GM04504 (cell line): Measurements from ENCODE around the gene PARD6B.
"Not testable (repeated sequence)": the region's sequence is repeated elsewhere in the genome, so short reads cannot be mapped to it uniquely, and the experiment has no call there.

Experiments
- DNase-seq: peaks from one replicate; pipeline ENCODE4 v3.0.0-alpha.2; 2012; ENCODE audit warnings: low read depth

PARD6B gene

DNA sequence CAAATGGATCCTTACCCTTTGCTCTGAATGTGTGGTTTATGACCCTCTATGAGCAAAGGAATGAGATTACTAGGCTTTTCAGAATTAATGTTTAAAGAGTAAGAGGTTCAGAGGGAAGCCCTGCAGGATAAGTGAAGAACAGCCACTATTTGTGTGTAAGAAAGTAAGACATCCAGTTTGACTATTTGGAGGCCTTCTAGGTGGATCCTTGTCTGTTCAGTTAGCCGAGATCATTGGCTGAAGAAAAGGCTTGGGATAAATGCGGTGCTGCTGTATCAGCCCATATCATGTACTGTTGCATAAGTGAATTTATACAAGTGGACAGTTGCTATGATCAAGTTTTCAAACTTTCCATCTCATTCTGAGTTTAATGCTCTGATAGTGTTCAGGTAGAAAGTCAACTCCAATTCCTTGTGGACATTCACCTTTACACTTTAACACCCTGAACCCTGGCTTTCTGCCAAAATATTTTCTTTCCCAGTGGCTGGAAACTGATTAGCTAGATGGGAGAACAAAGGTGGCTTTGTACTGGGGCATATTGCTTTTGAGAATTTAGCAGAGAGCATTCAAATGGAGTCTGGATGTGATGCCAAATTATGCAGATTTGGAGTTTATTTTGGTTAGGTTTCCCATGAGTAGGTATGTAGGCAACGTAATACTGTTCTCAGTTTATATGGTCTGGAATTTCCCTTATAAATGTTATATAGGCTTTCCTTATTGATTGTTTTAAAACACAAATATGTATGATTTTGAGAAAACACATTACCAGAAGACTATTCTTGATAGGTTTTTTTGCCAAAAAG is 15.0 kb downstream of the PARD6B start:
- no peak for DNase-seq

GRCh38 chr20:50747275-50747674 is 15.9 kb downstream of the PARD6B start:
- DNase-seq, result no peak

DNA sequence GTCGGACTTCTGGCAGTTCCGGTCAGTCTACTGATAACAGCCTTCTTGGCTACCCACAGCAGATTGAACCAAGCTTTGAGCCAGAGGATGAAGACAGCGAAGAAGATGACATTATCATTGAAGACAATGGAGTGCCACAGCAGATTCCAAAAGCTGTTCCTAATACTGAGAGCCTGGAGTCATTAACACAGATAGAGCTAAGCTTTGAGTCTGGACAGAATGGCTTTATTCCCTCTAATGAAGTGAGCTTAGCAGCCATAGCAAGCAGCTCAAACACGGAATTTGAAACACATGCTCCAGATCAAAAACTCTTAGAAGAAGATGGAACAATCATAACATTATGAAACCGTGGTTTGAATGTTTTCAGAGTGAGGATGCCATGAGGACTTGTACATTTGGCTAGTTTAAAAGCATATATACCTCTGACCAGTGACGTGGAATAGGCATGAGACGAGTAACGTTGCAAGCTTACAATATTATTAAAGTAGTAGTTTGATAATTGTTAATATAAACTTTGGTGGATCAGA is 18.8 kb downstream of the PARD6B start:
- DNase-seq, result no peak

- DNase-seq, result no peak
These were observed 21.8 kb downstream of the PARD6B start for GRCh38 chr20:50753152-50753551.

GRCh38 chr20:50754420-50754819 is 23.0 kb downstream of the PARD6B start:
- no peak for DNase-seq

DNA sequence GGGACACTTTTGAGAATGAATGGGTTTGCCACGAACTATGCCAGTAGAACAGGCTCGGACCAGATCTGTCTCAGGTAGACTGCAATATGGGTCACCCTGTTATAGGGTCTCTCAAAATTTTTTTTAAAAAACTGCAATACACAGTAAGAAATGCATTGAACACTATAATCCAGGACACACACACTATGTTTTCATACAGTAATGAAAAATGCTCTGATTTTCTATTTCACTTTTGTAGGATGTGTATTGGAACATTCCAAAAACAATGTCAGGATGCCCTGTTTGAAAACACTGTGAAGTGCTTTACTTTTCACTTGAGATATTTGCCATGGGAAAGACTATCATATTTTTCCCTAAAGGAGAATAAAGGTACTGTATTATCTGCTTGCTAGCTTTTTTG is 25.1 kb downstream of the PARD6B start:
- DNase-seq, result no peak

- no peak for DNase-seq
These were observed 27.1 kb downstream of the PARD6B start for GRCh38 chr20:50758469-50758868.

DNA sequence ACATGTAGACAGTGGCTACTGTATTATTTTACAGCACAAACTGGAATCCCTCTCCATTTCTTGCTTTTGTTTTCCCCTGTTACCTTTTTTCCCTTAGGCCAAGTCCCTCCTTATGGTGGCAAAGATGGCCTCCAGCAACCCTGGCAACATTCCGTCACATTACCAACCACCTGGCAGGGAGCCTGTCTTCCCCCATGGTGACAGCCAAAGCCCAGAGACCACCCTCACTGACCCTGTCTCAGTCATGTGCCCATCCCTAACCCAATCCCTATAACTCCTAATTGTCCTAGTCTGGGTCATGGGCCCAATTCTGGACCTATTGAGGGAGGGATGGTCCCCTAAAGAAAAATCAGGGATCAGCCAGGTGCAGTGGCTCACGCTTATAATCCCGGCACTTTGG is 27.6 kb downstream of the PARD6B start:
- DNase-seq, result no peak

DNA sequence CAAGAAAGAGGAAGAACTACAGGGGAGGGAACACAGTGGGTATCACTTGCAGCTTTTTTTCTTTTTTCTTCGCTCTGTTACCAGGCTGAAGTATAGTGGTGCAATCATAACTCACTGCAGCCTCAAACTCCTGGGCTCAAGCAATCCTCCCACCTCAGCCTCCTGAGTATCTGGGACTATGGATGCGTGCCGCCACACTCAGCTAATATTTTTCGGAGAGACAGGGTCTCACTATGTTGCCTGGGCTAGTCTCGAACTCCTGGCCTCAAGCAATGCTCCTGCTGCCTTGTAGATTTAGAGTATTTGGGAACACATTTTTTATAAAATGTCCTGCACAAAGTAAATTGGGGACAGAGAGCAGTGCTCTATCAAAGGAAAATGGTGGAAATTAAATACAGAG is 28.3 kb downstream of the PARD6B start:
- DNase-seq, result no peak

DNA sequence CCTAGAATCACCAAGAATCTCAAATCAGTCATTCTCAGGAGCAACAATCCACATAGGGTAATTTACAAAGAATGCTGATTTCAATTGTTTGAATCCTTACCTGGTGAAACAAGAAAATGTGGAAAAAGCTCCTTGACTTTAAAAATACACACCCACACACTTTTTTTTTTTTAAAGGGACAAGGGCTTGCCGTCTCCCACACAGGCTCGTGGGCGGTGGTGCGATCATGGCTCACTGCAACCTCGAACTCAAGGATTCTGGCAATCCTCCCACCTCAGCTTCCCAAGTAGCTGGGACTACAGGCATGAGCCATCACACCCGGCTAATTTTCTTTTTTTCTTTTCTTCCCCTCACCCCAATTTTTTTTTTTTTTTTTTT is 30.7 kb downstream of the PARD6B start:
- no peak for DNase-seq

DNA sequence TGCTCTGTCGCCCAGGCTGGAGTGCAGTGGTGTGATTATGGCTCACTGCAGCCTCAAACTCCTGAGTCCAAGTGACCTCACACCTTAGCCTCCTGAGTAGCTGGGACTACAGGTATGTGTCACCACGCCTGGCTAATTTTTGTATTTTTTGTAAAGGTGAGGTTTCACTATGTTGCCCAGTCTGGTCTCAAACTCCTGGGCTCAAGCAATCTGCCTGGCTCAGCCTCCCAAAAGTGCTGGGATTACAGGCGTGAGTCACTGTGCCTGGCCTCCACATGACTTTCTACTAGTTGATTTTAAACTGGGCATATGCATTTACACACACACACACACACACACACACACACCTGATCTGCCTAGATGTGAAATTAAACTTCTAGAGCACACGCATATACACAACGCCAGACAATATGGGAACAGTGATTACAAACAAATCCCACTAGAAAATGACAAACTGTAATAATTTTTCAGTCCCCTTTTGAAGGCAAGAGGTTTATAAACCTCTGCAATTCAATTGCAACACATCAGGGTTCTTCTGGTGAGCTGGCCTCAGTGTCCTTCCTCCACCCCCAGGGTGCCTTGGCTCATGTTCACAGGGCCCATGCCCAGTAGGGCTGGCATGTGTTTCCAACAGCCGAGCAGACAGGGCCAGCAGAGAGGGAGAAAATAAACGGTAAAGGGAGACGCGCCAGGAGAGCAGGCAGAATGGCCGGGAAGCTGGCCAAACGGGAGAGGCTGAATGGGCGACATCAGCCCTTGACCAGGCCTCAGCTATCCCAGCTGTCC is 31.2 kb downstream of the PARD6B start:
- no peak for DNase-seq

DNA sequence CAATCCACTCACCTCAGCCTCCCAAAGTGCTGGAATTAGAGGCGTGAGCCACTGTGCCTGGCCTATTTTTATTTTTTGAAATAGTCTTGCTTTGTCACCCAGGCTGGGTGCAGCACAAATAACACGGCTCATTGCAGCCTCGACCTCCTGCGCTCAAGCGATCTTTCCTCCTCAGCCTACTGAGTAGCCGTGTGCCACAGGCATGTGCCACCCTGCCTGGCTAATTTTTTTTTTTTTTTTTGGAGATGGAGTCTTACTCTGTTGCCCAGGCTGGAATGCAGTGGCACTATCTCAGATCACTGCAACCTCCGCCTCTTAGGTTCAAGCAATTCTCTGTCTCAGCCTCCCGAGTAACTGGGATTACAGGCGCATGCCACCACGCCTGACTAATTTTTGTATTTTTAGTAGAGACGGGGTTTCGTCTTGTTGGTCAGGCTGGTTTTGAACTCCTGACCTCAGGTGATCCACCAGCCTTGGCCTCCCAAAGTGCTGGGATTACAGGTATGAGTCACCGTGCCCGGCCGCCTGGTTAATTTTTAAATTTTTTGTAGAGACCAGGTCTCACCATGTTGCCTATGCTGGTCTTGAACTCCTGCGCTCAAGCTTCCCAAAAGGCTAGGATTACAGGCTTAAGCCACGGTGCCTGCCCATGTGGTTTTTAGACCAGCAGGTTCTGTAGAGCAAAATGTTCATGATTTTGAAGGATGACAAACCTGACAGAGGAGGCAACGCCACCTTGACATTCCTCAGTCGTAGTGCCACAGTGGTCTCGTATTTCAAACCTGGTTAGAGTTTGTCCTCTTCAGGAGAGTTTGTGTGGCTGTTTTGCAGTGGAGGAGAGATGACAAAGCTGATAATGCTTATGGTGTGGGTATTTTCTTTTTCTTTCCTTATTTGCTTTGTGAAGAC is 32.4 kb downstream of the PARD6B start:
- not testable (repeated sequence) for DNase-seq

DNA sequence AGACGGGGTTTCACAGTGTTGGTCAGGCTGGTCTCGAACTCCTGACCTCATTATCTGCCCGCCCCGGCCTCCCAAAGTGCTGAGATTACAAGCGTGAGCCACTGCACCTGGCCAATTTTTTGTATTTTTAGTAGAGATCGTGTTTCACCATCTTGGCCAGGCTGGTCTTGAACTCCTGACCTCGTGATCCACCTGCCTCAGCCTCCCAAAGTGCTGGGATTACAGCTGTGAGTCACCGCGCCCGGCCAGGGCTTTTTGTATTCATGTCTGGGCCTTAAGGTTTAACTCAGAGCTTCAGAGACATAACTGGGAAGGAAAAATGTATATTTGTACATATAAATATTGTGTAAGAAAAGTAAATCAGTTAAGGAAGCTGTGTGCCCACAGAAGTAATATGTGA is 33.9 kb downstream of the PARD6B start:
- not testable (repeated sequence) for DNase-seq

- DNase-seq, result no peak
These were observed 34.3 kb downstream of the PARD6B start for GRCh38 chr20:50765674-50766073.

DNA sequence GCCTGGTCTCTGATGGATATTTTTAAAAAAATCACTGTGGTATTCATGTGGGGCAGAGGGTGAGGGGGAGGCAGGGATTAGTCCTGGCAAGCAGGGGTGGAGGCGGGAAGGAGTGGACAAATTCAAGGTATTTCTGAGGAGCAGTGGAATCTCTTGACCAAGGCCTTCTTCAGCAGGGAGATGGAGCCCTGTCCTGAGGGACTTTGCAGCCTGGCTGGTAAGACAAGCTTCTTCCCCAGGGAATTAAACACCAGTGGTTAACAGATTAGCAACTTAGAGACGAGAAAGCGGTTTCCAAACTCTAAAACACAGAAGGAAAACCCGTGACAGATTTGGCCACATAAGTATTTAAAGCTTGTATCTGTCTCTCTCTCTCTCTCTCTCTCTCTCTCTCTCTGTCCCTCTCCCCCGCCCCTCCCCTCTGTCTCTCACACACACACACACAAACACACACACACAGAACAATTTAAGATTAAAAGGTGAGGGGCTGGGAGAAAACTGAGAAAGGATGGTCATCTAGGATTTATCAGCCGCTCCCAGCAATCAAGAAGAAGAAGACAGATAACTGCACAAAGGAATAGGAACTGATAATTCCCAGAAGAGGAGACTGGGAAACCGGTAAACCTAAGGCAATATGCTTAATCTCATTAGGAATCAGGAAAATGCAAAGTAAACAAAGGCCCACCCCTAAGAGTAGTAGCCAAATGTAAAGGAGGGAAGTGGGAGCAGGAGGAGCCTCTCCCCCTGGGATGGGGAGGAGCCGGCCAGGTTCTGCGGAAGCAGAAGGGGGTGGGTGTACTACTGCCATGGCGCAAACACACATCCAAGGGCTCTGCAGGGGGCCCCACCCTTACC is 35.8 kb downstream of the PARD6B start:
- not testable (repeated sequence) for DNase-seq

GRCh38 chr20:50768991-50769390 is 37.6 kb downstream of the PARD6B start:
- DNase-seq, result not testable (repeated sequence)

GRCh38 chr20:50769551-50770085 is 38.2 kb downstream of the PARD6B start:
- not testable (repeated sequence) for DNase-seq

DNA sequence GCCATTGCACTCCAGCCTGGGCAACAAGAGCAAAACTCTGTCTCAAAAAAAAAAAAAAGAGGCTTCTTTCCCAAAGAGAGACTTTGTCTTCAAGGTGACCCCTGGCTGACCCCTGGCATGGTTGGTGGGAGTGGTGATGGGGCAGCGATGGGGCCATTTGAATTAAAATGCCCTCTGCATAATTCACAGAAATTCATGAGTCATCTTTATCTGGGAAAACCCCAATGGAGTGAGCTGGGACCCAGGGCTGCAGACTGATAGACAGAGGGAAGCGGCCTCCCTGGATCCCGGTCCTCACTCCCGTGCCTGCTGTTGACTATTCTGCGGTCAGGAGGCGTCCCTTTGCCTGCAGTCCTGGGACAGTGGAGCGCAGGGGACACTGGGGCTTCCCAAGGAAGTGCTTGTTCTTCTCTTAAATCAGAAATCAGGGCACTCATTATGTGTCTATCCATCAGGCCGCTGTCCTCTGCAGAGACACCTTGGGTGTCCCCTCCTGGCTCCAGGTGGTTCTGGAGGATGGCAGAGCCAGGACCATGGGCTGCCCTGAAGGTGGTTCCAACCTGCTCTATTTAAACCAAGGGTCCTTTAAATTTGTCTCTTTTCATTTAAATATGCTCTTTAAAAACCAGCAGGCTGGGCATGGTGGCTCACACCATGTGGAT is 40.2 kb downstream of the PARD6B start:
- not testable (repeated sequence) for DNase-seq

GRCh38 chr20:50772420-50773185 is 41.2 kb downstream of the PARD6B start:
- DNase-seq, result no peak

DNA sequence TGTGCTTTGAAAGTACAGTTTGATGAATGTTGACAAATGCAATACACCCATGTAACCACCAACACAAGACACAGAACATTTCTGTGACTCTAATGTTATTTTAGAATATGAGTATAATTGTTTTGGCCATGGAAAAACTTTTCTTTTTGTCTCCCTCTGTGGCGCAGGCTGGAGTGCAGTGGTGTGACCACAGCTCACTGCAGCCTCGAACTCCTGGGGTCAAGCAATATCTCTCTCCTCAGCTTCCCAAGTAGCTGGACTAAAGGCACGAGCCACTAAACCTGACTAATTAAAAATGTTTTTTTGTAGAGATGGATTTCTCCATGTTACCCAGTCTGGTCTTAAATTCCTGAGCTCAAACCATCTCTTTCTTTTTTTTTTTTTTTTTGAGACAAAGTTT is 43.1 kb downstream of the PARD6B start:
- no peak for DNase-seq
